WI38 (cell line): Measurements from ENCODE around the gene BTF3L4.

Experiments
- H3K4me3 ChIP-seq: 2 replicates; pipeline ENCODE4 v1.5.1; 2011; ENCODE audit warnings: low read depth, mild to moderate bottlenecking, control low read depth, low read length
- CTCF ChIP-seq: IDR thresholded peaks from 2 replicates; pipeline ENCODE4 v1.5.1; 2012; ENCODE audit warnings: low read depth, mild to moderate bottlenecking, control low read depth, low read length

BTF3L4 gene

GRCh38 chr1:52032124-52032784 lies 23.8 kb upstream of the BTF3L4 start:
- no peak for TF ChIP-seq CTCF
- peak overlapping the region; percentile 79 for H3K4me3 ChIP-seq

GRCh38 chr1:52032785-52033131 lies 23.3 kb upstream of the BTF3L4 start:
- TF ChIP-seq CTCF, result no peak
- H3K4me3 ChIP-seq, result peak overlapping the region; percentile 79

- H3K4me3 ChIP-seq, result peak within 1 kb of the TSS; percentile 79
- no peak for TF ChIP-seq CTCF
Observed at GRCh38 chr1:52033190-52034049, 22.7 kb upstream of the BTF3L4 start, which contains the start of gene KTI12. Gene KTI12, minus strand, starts transcription at chr1:52033810. Its CDS starts 49 bp downstream, at chr1:52033761.

GRCh38 chr1:52034050-52034384 lies 22.1 kb upstream of the BTF3L4 start:
- H3K4me3 ChIP-seq, result no peak overlapping the region
- no peak for TF ChIP-seq CTCF

- no peak for TF ChIP-seq CTCF
- no peak overlapping the region for H3K4me3 ChIP-seq
Observed at GRCh38 chr1:52037402-52037814, 18.7 kb upstream of the BTF3L4 start.

- no peak for TF ChIP-seq CTCF
- H3K4me3 ChIP-seq, result no peak overlapping the region
Observed at GRCh38 chr1:52037909-52038308, 18.2 kb upstream of the BTF3L4 start.

GRCh38 chr1:52041551-52042185 lies 14.4 kb upstream of the BTF3L4 start:
- no peak overlapping the region for H3K4me3 ChIP-seq
- no peak for TF ChIP-seq CTCF
